OCI-LY3 (cell line): ENCODE results near the gene CEACAM5.

Source experiments
- H2AFZ ChIP-seq: fragments of 200-600, 300-600 bp; shearing (Covaris generic); 2 replicates; pipeline ENCODE4 v1.6.0; 2014; ENCODE audit warnings: antibody characterized with exemption, low read depth, low read length
- H3K27ac ChIP-seq: fragments of 200-600, 300-600 bp; sonication (generic); 2 replicates; pipeline ENCODE4 v1.5.1; 2014; ENCODE audit warnings: mild to moderate bottlenecking, low read length, moderate library complexity, mixed read lengths
- H3K27me3 ChIP-seq: fragments of 200-600, 300-600 bp; sonication (generic); 2 replicates; pipeline ENCODE4 v1.6.1; 2014; ENCODE audit warnings: low read depth, low read length, mixed read lengths
- H3K36me3 ChIP-seq: fragments of 200-600, 300-600 bp; sonication (generic); replicated peaks from 2 replicates; pipeline ENCODE3; 2014; ENCODE audit warnings: low read depth, low read length, mixed read lengths
- H3K4me1 ChIP-seq: fragments of 300-600, 200-600 bp; sonication (generic); 2 replicates; pipeline ENCODE4 v1.6.1; 2014; ENCODE audit warnings: low read length, mixed read lengths
- H3K4me2 ChIP-seq: fragments of 200-600, 300-600 bp; sonication (generic); 2 replicates; pipeline ENCODE4 v1.6.1; 2014; ENCODE audit warnings: low read length, mixed read lengths
- H3K4me3 ChIP-seq: fragments of 300-600, 200-600 bp; sonication (generic); 2 replicates; pipeline ENCODE4 v1.5.1; 2014; ENCODE audit warnings: antibody characterized with exemption, mild to moderate bottlenecking, low read length, moderate library complexity
- H3K79me2 ChIP-seq: fragments of 300-600, 200-600 bp; shearing (Covaris generic); 2 replicates; pipeline ENCODE4 v1.6.1; 2014; ENCODE audit warnings: mild to moderate bottlenecking, low read length, mixed read lengths
- H3K9ac ChIP-seq: fragments of 300-600, 200-600 bp; shearing (Covaris generic); 2 replicates; pipeline ENCODE4 v1.6.0; 2014; ENCODE audit warnings: mild to moderate bottlenecking, low read length, moderate library complexity
- H3K9me3 ChIP-seq: fragments of 200-600, 300-600 bp; shearing (Covaris generic); 2 replicates; pipeline ENCODE4 v1.6.1; 2014; ENCODE audit warnings: low read length, mixed read lengths; ENCODE audit not compliant: insufficient read depth
- H4K20me1 ChIP-seq: fragments of 200-600, 300-600 bp; sonication (generic); 2 replicates; pipeline ENCODE4 v1.6.1; 2016; ENCODE audit warnings: low read length, mixed read lengths; ENCODE audit not compliant: insufficient read depth
- CTCF ChIP-seq: fragments of 200-600, 300-600 bp; sonication (generic); IDR thresholded peaks from 2 replicates; pipeline ENCODE4 v1.5.1; 2014; ENCODE audit warnings: antibody characterized with exemption, low read length, low read depth
- EZH2phosphoT487 ChIP-seq: fragments of 200-600 bp; shearing (Covaris generic); IDR thresholded peaks from 2 replicates; pipeline ENCODE4 v1.6.1; 2018; ENCODE audit warnings: antibody characterized with exemption, mixed run types, low read depth

The CEACAM5 gene

GRCh38 chr19:41688687-41689086 lies 19.7 kb upstream of the CEACAM5 start:
- H4K20me1 ChIP-seq = no peaks in the 10 kb centered on the region; the same call in 1 of the 2 replicates
- no peak overlapping the region for H3K9ac ChIP-seq
- H2AFZ ChIP-seq = no peak overlapping the region
- H3K79me2 ChIP-seq = no peaks in the 10 kb centered on the region
- peaks cover 9% of the 10 kb centered on the region for H3K4me1 ChIP-seq
- TF ChIP-seq CTCF = no peak
- no peak for TF ChIP-seq EZH2phosphoT487
- H3K9me3 ChIP-seq = 0 out of 2 replicates have a peak, but pooled peaks cover 3% of the 10 kb centered on the region
- no peaks in the 10 kb centered on the region for H3K36me3 ChIP-seq
- H3K4me2 ChIP-seq = no peak overlapping the region
- no peak overlapping the region for H3K27ac ChIP-seq
- no peak overlapping the region for H3K4me3 ChIP-seq
- H3K27me3 ChIP-seq = peaks cover 73% of the 10 kb centered on the region

- H3K27me3 ChIP-seq = peaks cover 63% of the 10 kb centered on the region
- H2AFZ ChIP-seq = no peak overlapping the region
Observed at GRCh38 chr19:41689993-41690800, 18.2 kb upstream of the CEACAM5 start.

GRCh38 chr19:41690801-41691065 lies 17.7 kb upstream of the CEACAM5 start:
- no peak overlapping the region for H3K27ac ChIP-seq

More at GRCh38 chr19:41689993-41690800, 18.2 kb upstream of the CEACAM5 start:
- H3K27ac ChIP-seq = no peak overlapping the region
- H3K4me1 ChIP-seq = peaks cover 9% of the 10 kb centered on the region
- no peak overlapping the region for H3K4me3 ChIP-seq
- H4K20me1 ChIP-seq = no peaks in the 10 kb centered on the region
- 0 out of 2 replicates have a peak, but pooled peaks cover 3% of the 10 kb centered on the region for H3K9me3 ChIP-seq
- H3K36me3 ChIP-seq = no peaks in the 10 kb centered on the region
- no peak overlapping the region for H3K9ac ChIP-seq
- TF ChIP-seq EZH2phosphoT487 = no peak
- no peaks in the 10 kb centered on the region for H3K79me2 ChIP-seq
- H3K4me2 ChIP-seq = no peak overlapping the region

GRCh38 chr19:41691268-41691970 lies 17.0 kb upstream of the CEACAM5 start:
- TF ChIP-seq CTCF = peak; percentile 68
- TF ChIP-seq EZH2phosphoT487 = no peak

More at GRCh38 chr19:41690801-41691065, 17.7 kb upstream of the CEACAM5 start:
- Histone ChIP-seq H3K4me3 (no peak overlapping the region), H2AFZ (no peak overlapping the region), H3K27me3 (peaks cover 58% of the 10 kb centered on the region), H3K9me3 (0 out of 2 replicates have a peak, but pooled peaks cover 3% of the 10 kb centered on the region), H3K79me2 (no peaks in the 10 kb centered on the region), H3K9ac (no peak overlapping the region), H3K4me1 (peaks cover 9% of the 10 kb centered on the region), H4K20me1 (no peaks in the 10 kb centered on the region), H3K4me2 (no peak overlapping the region), H3K36me3 (no peaks in the 10 kb centered on the region)
- TF ChIP-seq EZH2phosphoT487 (no peak), CTCF (no peak)

More at GRCh38 chr19:41691268-41691970, 17.0 kb upstream of the CEACAM5 start:
- H3K27ac ChIP-seq = no peak overlapping the region
- H3K79me2 ChIP-seq = no peaks in the 10 kb centered on the region
- H3K27me3 ChIP-seq = peaks cover 52% of the 10 kb centered on the region
- H3K9ac ChIP-seq = no peak overlapping the region
- H3K4me3 ChIP-seq = no peak overlapping the region
- H4K20me1 ChIP-seq = 0 out of 2 replicates have a peak, but pooled peaks cover 1% of the 10 kb centered on the region
- H3K4me2 ChIP-seq = no peak overlapping the region
- peaks cover 9% of the 10 kb centered on the region for H3K4me1 ChIP-seq
- H2AFZ ChIP-seq = no peak overlapping the region
- no peaks in the 10 kb centered on the region for H3K36me3 ChIP-seq
- H3K9me3 ChIP-seq = 0 out of 2 replicates have a peak, but pooled peaks cover 3% of the 10 kb centered on the region
